GM21825 (cell line): Measurements from ENCODE around the gene NR5A2.
"Not testable (repeated sequence)": the region's sequence is repeated elsewhere in the genome, so short reads cannot be mapped to it uniquely, and the experiment has no call there.

Source experiments
- ATAC-seq: cut with Tn5 transposase; IDR thresholded peaks from one replicate; pipeline ENCODE4 v1.9.1; 2021; ENCODE audit warnings: mild to moderate bottlenecking, moderate library complexity; ENCODE audit not compliant: unreplicated experiment

Gene NR5A2

DNA sequence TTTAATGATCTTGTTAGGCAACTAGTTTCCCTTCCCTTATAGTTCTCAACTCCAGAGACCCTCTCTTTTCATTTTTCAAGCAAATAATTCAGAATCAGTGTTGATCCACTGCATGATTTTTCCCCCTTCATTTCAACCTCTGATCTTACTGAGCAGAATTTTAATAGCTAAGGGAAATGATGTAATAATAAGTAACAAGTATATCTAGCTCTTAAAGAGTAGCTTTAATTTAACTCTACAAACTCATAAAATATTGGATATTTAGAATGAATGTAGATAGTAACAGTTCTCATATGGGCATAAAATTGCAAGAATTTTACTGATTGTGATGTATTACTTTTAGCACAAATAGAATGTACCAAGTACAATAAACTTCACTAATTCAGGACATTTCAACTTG, 130.2 kb downstream of the NR5A2 start:
- ATAC-seq, result no peak

- ATAC-seq, result no peak
Measured at GRCh38 chr1:200161801-200162200, 134.3 kb downstream of the NR5A2 start.

DNA sequence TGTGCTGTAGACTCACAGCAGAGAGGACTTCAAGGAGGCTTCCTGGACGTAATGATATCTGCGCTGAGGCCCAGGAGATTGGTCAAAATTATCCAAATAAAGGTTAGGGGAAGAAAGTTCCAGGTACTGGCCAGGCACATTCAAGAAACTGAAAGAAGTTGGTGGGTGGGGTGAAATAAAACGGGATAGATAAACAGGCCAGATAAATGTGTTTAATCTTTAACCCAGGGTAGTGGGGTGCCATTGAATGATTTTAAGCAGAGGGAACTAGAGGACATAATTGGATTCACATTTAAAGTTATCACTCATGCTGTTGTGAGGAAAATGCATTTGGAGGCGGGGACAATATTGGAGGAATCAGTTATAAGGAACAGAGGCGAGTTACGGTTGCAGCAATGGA, 134.7 kb downstream of the NR5A2 start:
- ATAC-seq, result no peak

- no peak for ATAC-seq
Measured at GRCh38 chr1:200162877-200163276, 135.4 kb downstream of the NR5A2 start.

DNA sequence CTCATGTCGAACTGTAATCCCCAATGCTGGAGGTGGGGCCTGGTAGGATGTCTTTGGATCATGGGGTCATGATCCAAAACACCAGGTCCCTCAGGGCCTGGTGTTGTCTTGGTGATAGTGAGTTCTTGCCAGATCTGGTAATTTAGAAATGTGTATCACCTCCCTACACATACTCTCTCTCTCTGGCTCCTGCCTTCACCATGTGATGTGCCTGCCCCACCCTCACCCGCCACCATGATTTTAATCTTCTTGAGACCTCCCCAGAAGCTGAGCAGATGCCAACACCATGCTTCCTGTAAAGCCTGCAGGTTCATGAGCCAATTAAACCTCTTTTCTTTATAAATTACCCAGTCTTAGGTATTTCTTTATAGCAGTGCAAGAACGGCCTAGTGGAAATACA, 136.4 kb downstream of the NR5A2 start:
- no peak for ATAC-seq

DNA sequence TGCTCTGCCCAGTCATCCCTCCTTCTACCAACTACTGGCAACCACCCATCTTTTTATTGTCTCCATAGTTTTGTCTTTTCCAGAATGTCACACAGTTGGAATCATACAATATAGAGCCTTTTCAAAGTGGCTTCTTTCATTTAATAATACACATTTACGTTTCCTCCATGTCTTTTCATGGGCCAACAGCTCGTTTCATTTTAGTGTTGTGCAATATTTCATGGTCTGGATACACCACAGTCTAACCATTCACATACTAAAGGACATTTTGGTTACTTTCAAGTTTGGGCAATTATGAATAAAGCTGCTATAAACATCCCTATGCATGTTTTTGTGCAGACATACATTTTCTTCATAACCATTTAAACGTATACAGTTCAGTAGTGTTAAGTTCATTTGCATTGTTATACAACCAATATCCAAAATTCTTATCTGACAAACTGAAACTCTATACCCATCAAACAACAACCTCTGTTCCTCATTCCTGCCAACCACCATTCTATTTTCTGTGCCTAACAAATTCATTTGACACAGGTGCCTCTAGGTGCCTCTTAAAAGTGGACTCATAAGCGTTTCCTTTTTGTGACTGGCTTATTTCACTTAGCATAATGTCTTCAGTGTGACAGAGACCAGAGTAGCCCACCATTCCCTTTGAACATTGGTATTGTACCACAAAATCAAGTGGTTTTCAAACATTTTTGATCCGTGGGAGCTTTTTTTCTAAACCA, 138.1 kb downstream of the NR5A2 start:
- ATAC-seq, result no peak

DNA sequence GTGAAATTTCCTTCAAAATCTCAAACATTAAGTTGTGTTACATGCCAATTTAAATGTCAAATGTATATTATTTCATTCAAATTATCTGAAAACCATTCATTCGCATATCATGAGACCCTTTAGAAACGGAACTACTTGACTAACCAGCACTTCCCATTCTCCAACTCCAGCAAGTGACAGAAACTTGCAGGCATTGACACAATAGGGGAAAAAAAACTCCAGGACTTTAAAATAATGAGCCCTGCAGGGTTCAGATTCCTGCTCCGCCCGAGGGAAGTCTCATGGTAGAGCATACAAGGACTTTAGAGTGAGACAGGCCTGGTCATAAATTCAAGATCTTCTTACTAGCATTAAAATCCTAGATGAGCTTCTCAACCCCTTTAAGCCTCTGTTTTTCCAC, 138.9 kb downstream of the NR5A2 start:
- ATAC-seq, result no peak

GRCh38 chr1:200168926-200169325, 141.4 kb downstream of the NR5A2 start:
- no peak for ATAC-seq

DNA sequence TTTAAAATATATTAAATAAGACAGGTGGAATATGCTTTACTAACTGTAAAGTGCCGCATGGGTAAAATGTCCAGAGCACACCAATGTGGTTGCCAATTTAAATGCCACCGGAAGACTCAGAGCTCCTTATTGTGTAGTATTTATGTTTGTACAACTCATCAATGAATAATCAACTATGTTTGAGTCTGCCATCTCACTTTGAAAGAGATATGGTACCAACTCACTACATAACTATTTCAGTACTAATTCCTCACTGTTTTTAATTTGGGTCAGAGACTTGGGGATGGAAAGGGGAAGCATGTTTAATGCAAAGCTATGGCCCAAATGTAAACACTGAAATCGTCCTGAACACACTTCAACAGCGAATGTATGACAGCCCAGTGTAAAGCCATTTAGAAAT, 144.8 kb downstream of the NR5A2 start:
- ATAC-seq, result no peak

DNA sequence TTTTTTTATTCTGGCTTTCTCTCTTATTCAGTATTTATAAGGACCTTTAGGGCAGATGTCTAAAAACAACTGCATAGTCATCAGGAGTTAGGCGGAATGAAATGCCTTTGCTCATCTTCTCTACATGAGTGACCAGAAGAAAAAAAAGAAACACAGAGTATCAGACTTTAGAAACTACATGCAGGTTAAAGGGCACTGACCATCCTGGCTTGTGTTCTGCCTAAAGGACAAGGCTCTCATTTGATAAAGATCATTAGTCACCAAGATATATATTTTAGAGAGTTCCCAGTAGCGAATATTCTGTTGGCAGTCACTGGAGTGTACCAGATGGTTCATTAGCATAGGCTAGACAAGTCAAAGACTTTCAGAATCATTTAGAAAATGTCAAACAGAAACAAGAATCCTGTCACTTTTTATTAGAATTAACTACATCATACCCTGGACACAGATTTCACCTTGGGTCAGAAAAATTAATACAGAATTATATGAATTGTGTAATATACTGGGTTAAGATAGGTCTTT, 145.6 kb downstream of the NR5A2 start:
- ATAC-seq, result no peak

GRCh38 chr1:200174525-200175295, 147.2 kb downstream of the NR5A2 start:
- ATAC-seq, result no peak

DNA sequence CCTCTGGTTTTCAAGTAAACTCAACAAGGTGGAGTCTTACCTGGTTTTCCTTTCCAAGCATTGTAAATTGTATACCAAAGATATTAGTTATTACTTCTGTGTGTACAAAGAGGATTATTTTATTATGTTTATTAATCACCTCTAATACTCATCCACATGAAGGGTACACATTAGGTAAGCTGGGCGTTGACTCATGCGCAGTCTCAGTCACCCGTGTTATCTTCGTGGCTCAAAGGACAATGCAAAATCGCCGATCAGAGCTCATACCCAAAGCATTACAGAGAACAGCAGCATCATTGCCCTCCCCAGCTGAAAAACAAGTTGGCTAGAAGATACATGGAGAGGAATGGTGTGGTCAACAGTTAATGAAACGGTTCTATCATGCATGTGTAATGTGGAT, 148.7 kb downstream of the NR5A2 start:
- ATAC-seq, result no peak

- no peak for ATAC-seq
Measured at GRCh38 chr1:200176798-200177197, 149.3 kb downstream of the NR5A2 start.

DNA sequence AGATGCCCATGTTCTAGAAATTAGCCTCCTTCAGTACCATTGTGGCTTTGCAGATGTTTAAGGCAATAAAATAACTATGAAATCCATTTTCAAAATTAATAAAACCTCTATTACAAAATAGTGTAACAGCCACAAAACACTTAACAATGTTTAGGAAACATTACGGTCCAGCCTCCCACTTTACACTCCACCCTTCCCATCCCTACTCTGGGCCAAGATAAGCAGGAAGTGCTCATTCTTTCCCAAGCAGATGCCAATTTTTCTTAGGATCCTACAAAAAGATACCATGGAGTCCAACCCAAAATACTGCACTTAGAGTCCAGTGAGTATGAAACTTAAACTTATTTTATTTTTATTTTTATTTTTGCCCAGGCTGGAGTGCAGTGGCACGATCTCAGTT, 150.8 kb downstream of the NR5A2 start:
- no peak for ATAC-seq

DNA sequence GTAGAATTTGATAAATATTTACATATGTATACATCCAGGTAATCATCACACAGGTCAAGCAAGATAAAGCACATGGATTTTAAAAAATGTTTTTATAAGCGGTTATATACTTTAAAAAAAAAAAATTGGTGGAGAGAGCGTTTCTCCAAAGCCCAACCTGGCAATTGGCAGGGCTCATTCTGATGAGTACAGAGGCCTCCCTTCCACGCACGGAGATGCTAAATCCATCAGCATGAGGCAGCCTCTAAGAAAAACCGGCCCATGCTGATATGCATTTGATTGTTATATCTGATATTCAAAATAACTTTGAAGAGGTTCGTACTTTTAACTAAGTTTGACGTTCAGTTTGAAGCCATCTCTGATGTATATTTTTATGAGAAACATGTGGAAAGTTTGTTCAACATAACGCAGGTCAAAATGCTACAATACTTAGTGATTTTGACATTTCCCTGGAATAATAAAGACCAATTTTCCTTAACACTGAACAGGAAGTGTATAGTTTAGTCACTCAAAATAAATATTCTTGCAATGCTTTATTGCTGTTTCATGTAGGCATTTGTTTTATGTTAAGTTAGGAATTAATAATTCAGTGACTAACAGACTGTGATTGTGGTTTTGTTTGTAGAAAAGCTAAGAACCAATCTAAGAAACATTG, 151.7 kb downstream of the NR5A2 start:
- no peak for ATAC-seq

GRCh38 chr1:200179781-200180160, 152.3 kb downstream of the NR5A2 start:
- no peak for ATAC-seq

DNA sequence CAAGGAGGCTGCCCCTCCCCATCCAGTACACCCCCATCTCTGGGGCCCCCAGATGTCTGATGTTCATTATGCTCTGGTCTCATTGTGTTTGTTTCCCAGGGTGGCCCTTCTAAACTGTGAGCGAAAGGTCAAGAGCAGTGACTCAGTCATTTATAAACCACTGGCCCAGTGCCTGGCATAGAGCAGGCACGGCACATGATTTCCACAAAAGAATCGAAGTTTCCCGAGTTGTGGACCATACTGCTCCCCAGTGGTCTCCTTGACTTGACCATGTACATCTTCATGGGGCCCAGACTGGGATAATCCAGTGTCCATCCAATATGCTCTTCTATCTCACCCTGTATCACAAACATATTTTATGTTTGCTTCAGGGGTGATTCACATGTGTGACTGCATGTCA, 153.3 kb downstream of the NR5A2 start:
- ATAC-seq, result no peak

GRCh38 chr1:200181861-200182260, 154.4 kb downstream of the NR5A2 start:
- ATAC-seq, result no peak

GRCh38 chr1:200182701-200183100, 155.2 kb downstream of the NR5A2 start:
- ATAC-seq, result no peak

DNA sequence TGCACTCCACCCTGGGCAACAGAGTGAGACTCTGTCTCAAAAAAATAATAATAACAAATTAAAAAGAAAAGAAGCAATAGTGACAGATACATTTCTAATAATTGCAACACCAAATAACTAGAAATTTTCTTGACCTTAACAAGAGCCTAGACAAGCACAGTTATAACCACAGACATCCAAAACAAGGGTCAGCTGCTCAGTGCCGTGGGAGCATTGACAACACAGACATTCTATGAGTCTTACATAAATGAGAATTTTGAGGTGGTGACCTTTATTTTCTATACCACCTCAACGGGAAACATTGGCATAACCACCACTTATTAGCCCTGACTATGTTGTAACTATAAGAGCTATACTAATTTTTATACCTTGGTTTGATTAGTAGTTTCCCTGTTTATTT, 156.1 kb downstream of the NR5A2 start:
- no peak for ATAC-seq

- no peak for ATAC-seq
Measured at GRCh38 chr1:200184196-200184595, 156.7 kb downstream of the NR5A2 start.

- ATAC-seq, result not testable (repeated sequence)
Measured at GRCh38 chr1:200185191-200185590, 157.7 kb downstream of the NR5A2 start.
